LNCAP (cell line): Measurements from ENCODE around the gene FAM83G.

Experiments used
- TF ChIP-seq, protein P1 (sequence below): fragments of 450-650 bp; IDR thresholded peaks from 2 replicates; pipeline ENCODE4 v1.5.1; 2017; ENCODE audit warnings: mild to moderate bottlenecking

The FAM83G gene

DNA sequence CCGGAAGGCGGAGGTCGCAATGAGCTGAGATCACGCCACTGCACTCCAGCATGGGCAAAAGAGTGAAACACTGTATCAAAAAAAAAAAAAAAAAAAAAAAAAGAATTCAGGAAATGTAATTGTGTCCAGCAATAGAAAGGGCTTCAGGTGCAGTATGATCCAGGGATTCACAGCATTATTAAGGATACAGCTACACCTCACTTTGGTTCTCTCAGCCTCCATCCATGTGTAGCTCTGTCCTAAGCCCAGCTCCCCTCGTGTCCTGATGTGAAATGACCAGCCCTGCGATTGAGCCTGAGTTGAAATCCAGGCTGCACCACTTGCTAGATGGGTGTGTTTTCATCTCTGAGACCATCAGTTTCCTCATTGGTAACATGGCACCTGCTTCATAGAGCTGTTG is 49.6 kb downstream of the FAM83G start:
- TF ChIP-seq, protein P1, sequence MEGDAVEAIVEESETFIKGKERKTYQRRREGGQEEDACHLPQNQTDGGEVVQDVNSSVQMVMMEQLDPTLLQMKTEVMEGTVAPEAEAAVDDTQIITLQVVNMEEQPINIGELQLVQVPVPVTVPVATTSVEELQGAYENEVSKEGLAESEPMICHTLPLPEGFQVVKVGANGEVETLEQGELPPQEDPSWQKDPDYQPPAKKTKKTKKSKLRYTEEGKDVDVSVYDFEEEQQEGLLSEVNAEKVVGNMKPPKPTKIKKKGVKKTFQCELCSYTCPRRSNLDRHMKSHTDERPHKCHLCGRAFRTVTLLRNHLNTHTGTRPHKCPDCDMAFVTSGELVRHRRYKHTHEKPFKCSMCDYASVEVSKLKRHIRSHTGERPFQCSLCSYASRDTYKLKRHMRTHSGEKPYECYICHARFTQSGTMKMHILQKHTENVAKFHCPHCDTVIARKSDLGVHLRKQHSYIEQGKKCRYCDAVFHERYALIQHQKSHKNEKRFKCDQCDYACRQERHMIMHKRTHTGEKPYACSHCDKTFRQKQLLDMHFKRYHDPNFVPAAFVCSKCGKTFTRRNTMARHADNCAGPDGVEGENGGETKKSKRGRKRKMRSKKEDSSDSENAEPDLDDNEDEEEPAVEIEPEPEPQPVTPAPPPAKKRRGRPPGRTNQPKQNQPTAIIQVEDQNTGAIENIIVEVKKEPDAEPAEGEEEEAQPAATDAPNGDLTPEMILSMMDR: no peak

DNA sequence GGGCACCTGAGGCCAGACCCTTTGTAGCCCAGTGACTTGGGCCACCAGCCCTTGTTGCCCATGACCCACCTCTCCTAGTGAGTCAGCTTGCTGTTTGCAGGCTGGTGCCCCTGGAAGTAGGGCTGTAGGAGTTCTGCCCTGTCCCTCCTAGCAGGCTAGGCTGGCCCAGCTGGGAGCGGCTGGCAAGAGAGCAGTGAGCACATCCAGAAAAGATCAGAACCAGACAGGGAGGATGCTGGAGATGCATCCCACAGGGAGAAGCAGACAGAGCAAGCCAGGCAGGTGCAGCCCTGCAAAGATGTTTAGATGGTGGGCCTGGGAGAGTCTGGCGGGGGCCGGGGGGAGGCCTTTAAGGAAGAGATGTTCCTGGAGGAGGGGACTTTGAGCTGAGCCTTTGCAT is 50.2 kb downstream of the FAM83G start:
- TF ChIP-seq, protein P1: no peak

DNA sequence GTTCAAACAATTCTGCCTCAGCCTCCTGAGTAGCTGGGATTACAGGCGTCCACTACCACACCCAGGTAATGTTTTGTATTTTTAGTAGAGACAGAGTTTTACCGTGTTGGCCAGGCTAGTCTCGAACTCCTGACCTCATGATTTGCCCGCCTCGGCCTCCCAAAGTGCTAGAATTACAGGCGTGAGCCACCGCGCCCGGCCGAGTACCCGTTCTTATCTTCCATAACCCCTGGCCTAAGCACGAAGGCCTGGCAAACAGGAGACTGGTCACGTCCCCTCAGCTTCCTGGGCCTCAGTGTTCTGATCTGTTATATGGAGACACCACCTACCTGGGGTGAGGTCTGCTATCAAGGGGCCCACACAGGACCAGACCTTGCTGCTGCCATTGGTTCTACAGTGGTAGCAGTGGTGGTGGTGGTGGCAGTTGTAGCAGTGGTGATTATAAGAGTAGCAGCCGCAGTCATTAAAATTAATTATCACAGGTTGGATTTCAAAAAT is 51.3 kb downstream of the FAM83G start:
- TF ChIP-seq, protein P1: no peak

DNA sequence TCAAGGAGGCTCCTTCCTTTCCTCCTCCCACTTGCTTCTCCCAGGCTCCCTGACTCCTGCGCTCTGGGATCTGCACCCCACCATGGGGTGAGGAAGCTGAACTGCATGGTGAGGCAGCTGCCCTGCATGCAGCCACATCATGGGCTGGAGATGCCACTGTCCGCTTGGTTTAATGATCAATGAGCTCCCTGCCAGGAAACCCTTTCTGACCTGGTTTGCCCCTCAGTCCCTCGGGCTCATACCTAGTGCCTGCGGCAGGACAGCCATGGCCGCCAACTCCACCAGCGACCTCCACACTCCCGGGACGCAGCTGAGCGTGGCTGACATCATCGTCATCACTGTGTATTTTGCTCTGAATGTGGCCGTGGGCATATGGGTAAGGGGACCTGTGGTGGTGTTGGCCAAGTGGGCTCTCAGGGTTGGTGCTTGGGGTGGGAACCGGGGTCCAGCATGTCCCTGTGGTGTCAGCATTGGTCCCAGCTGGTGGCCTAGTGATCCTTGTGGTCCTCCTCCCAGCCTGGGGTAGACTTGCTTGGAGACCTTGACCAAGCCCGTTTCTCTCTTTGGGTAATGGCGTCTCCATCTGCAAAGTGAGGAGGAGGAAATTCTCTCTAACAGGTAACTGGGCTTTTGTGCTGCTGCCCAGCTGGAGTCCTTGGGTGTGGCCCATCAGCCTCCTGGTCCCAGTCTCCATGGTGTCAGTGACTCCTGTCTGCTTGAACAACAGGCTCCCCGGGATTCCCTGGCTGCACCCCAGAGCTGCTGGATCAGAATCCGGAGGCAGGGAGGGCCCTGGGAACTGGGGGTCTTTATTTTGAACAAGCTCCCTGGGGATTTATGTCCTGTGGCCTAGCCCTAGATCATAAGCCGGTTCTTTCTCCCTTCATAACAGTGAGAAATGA is 52.4 kb downstream of the FAM83G start, which contains the start of gene SLC5A10:
Gene SLC5A10, plus strand, starts transcription at position 225 of the 902 bp plus-strand sequence. Its CDS starts 41 bp downstream, at position 266.
- TF ChIP-seq, protein P1: no peak

DNA sequence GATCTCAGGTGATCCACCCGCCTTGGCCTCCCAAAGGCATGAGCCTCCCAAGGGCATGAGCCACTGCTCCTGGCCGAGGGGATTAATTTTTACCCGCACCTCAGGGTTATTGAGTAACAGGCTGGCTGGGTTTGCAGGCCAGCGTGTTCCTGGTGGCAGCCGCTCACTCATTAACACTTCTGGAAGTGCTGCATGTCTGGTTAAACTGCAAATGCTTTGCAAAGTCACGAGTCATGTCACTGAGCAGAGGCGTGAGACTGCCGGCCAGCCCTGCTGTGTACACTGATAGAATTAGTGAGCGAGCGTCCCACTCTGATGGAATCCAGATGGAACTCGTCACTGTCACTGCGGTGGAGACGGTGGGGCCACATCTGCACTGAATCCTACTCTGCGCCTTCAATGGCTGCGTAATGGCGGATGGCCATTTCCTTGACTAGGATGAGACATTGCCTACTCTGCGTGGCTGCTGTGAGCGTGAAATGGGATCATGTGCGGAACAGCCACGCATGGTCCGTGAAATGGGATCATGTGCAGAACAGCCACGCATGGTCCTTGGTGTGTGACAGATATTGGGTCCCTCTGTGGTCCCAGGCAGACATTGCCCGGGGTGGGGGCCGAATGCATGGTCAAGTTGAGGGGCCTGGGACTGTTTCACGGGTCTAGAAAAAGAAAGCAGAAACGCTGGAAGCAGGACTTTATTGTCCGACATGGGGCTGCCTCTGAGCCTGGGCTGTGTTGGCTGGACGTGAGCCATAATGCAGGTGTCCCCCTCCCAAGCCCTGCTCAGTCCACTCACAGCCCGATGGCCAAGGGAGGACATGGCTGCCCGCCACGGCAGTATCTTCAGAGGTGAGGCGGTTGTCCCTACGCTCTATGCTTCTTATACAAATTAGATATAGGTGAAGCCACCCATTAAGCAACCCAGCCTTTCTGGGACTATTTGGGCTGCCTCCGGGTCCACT is 53.3 kb downstream of the FAM83G start:
- TF ChIP-seq, protein P1: no peak

DNA sequence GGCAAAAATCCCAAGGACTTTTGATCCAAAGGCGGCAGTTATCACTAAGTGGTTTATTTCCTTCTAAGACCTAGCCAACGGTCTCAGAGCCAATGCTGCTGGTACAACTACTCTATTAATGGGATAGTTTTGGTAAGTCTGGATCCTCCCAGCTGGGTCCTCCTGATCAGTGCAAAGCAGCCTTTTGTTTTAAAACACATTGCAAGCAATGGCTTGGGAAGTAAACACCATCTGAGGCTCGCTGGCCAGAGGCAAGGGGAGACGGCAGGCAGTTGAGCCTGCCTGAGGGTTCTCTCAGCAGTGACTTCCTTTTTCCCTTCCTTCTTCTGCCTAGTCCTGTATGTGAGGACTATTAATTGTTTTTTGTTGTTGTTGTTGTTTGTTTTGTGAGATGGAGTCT is 54.2 kb downstream of the FAM83G start:
- TF ChIP-seq, protein P1: no peak

DNA sequence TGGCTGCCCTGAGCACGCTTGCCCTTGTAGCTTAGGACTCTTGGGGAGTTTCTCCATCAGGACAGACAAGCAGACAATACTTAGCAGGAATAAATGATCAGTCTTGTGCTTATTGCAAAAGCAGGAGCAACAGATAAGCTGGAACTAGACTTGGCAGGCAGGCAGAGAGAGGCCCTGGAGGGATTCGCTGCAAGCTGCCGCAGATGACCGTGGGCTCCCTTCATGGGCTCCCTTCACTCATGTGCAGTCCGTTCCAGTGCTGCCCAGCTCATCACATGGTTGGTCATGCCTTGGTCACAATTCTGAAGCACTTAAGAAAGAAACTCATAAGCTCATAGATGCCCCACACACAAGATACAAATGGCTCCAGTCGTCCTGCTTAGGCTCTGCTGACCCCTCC is 55.0 kb downstream of the FAM83G start:
- TF ChIP-seq, protein P1: no peak
